Effector CD8-positive, alpha-beta T cell (primary cell): ENCODE results near the gene MINAR1.

ENCODE experiments used
- DNase-seq: peaks from one replicate; lab custom pipeline; 2025; lab: John Stamatoyannopoulos, UW

MINAR1 gene

DNA sequence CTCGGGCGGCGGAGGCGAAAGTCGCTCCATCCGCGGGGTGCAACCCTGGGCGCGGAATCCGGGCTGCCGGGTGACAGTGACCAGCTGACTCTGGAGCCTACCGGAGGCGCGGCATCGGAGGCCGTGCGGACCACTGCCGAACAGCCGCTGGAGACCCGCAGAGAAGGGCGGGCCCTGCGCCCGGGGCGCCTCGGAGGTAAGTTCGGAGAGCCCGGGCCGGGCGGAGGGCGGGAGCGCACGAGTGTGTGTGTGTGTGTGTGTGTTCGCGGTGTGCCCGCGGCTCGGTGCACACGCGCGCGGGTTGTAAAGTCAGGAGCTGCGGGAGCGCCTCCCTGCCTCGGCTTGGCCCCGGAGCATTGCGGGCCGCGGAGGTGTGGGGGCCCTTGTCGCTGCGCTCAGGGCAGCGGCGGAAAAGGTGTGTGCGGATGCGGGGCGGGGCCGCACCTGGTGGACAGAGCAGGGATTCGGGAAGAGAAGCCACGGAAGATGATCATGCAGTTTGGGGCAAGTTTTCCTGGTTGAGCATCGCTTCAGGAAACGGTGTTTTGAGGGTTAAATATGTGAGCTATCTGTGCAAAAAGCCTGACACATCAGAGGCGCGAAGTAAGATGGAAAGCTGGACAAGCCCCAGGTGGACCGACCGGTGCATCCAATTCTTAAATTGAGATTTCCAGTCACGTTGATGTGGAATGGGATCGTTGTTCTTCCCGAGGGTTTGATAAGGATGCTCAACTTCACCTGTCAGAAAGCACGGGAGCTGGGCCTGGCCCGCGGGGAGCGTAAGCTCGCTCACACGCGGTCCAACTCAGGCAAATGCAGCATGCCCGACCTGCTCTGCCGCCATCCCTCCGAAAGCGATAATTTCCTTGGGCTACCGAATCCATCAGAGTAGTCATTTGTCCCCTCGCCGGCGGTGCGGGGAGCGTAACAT lies 474 bp downstream of the MINAR1 start:
- no peak for DNase-seq

- no peak for DNase-seq
Measured at GRCh38 chr15:79433276-79433990, 1.3 kb downstream of the MINAR1 start.

GRCh38 chr15:79434361-79434760 lies 2.2 kb downstream of the MINAR1 start:
- DNase-seq, result no peak

- DNase-seq, result no peak
Measured at GRCh38 chr15:79436037-79436780, 4.1 kb downstream of the MINAR1 start.

DNA sequence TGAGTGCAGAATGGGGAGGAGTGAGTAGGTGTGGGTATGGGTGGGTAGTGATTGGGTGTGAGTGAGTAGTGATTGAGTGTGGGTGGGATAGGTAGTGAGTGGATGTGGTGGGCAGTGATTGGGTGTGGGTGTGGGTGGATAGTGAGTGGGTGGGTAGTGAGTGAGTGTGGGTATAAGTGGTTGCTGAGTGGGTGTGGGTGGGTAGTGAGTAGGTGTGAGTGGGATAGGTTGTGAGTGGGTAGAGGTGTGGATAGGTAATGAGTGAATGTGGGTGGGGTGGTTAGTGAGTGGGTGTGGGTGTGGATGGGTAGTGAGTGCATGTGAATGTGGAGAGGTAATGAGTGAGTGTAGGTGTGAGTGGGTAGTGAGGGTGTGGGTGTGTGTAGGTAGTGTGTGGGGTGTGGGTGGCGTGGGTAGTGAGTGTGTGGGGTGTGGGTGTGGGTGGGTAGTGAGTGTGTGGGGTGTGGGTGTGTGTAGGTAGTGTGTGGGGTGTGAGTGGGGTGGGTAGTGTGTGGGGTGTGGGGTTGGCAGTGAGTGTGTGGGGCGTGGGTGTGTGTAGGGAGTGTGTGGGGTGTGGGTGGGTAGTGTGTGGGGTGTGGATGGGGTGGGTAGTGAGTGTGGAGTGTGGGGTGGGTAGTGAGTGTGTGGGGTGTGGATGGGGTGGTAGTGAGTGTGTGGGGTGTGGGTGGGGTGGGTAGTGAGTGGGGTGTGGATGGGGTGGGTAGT lies 5.3 kb downstream of the MINAR1 start:
- no peak for DNase-seq

DNA sequence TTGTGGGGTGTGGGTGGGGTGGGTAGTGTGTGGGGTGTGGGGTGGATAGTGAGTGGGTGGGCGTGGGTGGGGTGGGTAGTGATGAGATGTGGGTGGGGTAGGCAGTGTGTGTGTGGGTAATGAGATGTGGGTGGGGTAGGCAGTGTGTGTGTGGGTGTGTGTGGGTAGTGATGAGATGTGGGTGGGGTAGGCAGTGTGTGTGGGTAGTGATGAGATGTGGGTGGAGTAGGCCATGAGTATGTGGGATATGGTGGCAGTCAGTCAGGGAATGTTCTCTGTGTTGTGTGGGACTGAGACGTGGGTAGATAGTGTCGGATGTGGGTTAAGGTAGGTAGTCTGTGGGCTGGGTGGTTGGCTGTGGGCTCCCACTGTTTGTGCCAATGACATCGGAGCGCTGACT lies 7.1 kb downstream of the MINAR1 start:
- no peak for DNase-seq

- DNase-seq, result no peak
Measured at GRCh38 chr15:79440355-79440908, 8.3 kb downstream of the MINAR1 start.

DNA sequence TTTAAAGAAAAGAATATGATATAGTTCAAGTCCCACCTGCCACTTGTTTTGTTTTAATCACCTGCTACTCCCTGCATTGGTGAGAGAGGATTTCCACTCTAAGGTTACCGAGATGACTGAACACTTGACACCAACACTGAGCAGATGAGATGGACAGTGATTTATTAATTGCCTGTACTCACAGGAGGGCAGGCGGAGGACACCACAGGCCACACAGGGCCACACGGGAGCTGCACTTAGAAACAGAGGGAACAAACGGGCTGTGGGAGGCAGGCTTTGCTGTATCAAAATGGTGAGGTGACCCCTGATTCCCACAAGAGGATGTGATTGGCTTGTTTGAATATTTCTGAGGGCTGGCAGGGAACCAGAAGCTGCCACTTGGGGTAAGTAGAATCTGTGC lies 10.8 kb downstream of the MINAR1 start:
- DNase-seq, result no peak

DNA sequence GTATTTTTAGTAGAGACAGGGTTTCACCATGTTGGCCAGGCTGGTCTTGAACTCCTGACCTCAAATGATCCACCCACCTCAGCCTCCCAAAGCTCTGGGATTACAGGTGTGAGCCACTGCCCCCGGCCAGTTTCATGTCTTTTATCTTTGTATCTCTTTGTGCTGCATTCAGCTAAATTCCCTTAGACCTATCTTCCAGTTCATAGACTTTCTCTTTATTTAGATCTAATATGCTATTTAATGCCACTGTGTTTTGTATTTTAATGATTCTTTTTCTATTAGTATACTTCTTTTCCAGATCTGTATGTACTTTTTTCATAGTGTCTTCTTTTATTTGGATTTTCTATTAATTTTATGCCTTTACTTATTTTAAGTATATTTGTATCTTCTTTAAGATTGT lies 14.9 kb downstream of the MINAR1 start:
- DNase-seq, result no peak

DNA sequence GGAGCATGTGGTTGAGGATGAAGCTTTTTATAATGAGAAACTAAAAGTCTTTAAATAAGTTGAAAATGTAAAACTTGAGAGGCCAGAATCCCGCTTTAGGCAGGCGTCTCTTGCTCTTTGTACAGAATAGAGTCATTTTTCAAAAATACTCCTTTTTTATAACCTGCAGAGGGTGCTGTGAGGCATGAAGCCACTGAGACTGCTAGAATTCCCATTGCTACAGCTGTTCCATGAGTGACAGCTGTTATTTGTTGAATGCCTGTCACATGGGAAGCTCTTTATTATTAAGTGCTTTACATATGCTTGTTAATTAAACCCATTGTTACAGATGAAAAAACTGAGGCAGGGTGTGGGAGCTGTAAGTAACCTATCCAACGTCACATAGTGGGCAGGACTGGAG lies 18.5 kb downstream of the MINAR1 start:
- no peak for DNase-seq

- DNase-seq, result no peak
Measured at GRCh38 chr15:79451361-79451999, 19.3 kb downstream of the MINAR1 start.

DNA sequence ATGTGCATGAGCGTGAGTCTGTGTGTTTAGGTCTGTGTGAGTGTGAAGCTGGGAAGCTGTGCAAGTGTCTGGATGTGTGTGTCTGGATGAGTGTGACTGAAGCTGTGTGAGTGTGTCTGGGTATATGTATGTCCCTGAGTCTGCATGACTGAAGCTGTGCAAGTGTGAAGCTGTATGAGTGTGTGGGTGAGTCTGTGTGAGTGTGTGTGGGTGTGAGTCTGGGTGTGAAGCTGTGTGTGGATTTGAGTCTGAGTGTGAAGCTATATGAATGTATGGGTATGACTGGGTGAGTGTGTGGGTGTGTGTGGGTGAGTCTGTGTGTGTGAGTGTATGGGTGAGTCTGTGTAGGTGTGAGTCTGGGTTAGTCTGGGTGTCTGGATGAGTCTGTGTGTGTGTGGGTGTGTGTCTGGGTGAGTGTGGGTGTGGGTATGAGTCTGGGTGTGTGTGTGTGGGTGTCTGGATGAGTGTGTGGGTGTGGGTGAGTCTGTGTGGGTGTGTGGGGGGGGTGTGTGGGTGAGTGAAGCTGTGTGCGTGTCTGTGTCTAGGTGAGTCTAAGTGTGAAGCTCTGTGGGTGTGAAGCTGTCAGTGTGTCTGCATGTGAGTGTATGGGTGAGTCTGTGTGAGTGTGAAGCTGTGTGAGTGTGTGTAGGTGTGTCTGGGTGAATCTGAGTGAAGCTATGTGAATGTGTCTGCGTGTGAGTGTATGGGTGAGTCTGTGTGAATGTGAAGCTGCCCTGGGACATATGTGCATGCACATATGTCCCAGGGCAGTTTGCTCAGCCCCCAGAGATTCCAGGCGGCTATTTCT lies 20.3 kb downstream of the MINAR1 start:
- no peak for DNase-seq

- DNase-seq, result no peak
Measured at GRCh38 chr15:79453446-79453845, 21.3 kb downstream of the MINAR1 start.

DNA sequence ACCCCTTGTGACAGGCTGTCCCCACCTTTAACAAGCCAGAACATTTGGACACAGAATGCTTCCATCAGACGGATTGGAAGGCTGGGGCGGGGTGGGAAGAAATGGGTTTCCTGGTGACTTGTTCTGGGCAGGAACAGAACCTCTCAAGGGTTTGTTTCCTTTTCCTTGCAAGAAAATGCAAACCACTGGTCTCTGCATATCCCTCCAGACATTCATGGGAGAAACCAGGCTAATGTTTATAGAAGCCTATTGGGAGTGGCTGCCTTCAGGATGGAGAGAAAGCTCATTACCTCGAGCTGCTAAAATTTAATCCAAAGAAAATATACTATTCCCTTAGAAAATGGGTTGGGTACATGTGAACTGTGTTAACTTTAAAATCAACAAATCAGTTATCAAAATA lies 21.9 kb downstream of the MINAR1 start:
- DNase-seq, result no peak

- DNase-seq, result no peak
Measured at GRCh38 chr15:79455361-79455760, 23.2 kb downstream of the MINAR1 start.

DNA sequence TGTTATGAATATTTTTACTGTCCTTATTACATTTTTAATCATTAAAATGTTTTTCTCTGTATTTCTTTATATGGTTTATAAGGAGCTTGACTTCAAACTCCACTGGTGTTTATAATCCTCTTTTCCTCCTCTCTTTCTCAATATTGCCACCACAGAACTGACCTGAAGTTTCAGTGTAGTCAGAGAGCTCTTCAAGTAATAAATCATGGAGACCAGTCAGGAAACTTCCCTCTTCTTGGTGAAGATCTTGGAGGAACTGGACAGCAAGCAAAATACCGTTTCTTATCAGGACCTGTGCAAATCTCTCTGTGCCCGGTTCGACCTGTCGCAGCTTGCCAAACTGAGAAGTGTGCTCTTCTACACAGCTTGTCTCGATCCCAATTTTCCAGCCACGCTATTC lies 23.8 kb downstream of the MINAR1 start:
- no peak for DNase-seq

DNA sequence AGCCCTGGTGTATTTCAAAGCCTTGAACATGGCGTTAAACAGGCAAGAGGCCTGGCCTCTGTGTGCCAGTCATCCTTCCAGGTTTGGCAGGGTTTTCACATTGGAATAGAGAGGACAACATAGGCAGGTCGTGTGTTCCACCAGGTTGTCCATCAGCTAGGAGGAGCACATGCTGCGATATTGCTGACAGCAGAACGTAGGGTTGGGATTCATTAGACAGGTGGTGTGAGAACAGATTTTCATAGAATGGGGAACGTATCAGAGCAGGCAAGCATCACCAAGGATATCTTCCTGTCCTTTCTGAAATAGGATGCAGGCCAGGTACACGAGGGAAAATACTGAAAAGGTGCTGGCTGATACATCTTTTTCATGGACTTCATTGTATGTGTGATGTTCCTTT lies 26.4 kb downstream of the MINAR1 start:
- DNase-seq, result no peak

DNA sequence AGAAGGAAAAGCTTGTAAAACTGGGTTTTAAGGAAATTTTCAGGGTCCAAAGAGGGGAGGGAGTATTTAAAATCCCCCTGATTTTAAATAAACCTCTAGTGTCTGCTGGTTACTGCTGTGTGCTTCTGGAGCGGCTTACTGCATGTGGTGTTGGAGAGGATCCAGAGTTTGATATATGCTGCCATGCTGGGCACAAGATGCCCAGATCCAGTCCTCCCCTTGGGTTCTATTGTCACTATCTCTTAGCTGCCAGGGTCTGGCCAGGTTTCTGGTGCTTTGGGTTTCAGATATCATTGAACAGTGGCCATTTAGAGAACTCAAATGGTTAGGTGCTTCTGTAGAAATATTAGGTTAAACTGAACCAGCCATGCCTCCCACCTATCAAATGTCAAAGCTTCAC lies 27.5 kb downstream of the MINAR1 start:
- DNase-seq, result no peak

- DNase-seq, result no peak
Measured at GRCh38 chr15:79463043-79463780, 31.1 kb downstream of the MINAR1 start.
